Stimulated activated CD4-positive, alpha-beta T cell treated with anti-CD3 and anti-CD28 coated beads, Interleukin-2, amount 100 ng/mL, for 4 hours (primary cell): ENCODE data around the gene MRPL42.

Source experiments
- DNase-seq: peaks from one replicate; pipeline ENCODE4 v3.0.0-alpha.2; 2020; ENCODE audit warnings: low read depth

The MRPL42 gene

GRCh38 chr12:93500201-93500600 is 32.9 kb downstream of the MRPL42 start:
- no peak for DNase-seq

GRCh38 chr12:93500667-93501066 is 33.4 kb downstream of the MRPL42 start:
- no peak for DNase-seq

DNA sequence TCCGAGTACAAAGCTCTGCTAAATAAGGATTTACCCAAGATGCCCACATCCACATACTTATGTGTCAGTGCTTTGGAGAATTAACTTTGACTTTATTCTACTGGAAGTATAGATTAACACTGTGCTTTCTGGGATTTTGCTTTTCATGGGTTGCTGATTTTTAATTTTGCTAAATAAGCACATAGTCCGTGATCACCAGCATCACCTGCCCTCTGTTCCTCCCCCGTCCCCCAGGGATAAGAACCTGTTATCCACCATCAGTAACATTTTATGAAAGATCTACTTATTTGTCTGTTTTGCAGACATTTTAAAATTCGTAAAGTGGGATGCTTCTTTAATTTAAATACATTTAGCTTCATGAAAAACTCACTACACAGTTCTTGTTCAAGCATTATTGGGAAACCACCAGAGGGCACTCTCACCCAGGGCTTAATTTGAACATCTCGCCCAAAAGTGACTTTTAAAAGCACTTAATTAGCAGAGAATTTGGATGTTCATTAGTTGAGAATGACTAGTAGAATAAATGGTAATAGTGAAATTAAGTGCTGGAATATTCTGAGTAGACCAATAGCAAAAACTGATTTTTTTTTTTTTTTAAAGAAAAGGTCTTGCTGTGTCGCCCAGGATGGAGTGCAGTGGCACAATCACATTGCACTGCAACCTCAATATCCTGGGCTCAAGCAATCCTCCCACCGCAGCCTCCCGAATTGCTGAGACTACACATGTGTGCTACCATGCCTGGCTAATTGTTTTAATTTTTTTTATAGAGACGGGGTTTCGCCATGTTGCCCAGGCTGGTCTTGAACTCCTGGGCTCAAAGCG is 35.7 kb downstream of the MRPL42 start:
- DNase-seq = peak; percentile 52

DNA sequence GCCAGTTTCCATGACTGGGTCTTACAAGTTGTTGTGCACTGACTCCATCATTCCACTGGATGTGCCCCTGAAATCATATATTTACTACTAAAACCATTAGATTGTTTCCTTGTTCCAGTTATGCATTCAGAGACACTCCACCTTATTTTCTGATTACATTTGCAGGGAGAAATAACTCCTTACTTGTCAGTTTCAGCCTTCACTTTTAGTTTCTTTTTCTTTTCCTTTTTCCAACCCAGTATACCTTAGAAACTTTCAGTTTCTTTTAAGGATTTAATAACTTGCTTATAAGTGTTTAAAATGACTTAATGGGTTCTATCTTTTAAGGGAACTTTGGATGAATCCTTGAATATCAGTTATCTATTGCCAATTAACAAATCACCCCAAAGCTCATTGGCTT is 39.9 kb downstream of the MRPL42 start:
- no peak for DNase-seq

DNA sequence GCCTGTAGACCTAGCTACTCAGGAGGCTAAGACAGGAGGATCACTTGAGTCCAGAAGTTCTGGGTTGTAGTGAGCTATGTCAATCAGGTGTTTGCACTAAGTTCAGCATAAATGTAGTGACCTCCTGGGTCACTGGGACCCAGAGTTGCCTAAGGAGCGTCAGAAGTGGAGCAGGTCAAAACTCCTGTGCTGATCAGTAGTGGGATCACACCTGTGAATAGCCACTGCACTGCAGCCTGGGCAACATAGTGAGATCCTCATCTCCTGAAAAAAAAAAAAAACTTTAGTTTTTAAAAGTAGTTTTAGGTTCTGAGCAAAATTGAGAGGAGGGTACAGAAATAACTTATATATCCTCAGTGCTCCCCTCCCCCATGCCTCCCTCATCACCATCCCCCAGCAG is 42.2 kb downstream of the MRPL42 start:
- DNase-seq = no peak

DNA sequence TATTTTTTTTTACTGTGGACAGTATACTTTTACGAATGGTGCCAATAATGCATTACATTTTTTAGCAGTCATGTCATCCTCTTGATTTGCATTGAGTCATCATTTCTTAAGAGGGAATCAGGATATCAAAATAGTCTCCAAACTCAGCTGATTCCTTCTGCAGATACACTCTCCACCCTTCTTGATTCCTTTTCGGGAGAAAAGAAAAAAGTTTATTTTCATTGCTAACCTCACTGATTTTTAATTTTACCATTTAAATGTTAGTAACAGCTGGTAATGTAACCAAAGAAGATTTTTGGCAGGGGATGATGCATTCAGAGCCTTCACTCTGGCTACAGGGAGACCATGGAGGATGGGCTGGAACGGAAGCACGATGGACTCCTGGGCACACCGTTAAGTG is 47.5 kb downstream of the MRPL42 start:
- no peak for DNase-seq

- DNase-seq = no peak
Measured at GRCh38 chr12:93518725-93519124, 51.4 kb downstream of the MRPL42 start.

DNA sequence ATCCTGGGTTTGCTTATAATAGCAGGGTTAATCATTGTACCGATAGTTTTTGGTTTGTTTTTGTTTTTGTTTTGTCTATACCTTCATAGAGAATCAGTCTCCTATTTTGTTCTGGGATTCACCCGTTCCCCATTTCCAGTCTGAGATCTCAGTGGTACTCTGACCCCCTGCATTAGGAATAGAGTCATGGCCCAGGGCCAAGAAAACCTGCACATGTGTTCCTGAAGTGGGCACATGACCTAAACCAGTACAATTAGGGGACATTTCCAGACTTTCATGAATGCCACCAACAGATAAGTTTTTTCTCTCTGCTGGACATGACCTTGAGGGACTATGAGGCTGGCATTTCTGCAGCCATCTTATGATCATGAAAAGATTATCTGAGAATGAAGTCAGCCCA is 52.5 kb downstream of the MRPL42 start:
- DNase-seq = no peak

DNA sequence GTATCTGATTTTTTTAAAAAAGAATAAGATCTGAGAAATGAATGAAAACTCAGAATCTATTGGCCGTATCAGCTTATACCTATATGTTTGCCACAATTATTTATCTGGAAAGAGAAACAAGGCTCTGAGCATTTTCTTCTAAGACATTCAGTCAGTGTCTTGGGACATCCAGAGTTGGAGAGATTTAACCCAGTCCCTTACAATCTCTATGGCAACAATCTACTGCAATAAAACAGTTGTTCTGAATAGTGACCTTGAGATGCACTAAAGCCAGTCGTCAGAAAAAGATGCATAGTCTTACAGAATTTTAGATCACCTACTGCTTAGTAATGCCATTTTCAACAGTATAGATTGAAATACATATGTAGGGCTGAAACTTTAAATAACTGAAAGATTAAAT is 53.1 kb downstream of the MRPL42 start:
- no peak for DNase-seq

DNA sequence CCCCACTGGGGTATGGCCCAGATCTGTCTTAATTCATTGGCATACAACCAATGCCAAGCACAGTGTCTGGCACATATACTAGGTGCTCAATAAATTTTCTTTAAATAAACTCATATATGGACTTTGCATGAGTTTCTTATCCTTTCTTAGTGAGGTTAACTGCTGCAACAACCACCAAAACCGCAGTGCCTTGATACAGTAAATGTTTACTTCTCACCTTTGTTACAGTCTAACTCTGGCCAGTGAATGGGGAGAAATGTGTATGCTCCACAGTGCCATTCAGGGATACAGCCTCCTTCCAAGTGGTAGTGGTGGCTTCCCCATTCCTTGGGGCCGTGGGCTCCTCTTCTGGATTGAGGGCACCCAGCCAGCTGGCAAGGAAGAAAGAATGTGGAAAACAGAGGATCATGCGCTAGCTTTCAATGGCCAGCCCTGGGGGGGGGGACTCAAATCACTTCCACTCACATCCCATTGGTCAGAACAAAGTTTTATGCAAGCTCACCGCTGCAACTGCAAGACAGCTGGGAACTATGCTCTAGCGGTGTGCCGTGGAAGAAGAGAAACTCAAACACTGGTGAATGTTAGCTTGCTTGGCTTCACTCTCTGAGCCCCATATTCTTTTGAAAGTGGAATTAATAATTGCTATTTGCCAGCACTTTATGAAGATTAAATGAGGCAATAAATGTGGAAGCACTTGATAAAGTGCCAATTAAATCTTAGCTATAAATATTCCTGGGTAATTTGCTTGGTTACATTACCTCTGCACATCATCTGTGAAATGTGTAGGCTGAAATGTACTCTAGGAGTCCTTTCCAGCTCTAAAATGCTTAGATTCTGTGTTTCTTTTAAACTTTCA is 54.1 kb downstream of the MRPL42 start:
- no peak for DNase-seq

GRCh38 chr12:93524386-93525133 is 57.2 kb downstream of the MRPL42 start:
- no peak for DNase-seq

GRCh38 chr12:93526786-93527428 is 59.6 kb downstream of the MRPL42 start:
- no peak for DNase-seq

DNA sequence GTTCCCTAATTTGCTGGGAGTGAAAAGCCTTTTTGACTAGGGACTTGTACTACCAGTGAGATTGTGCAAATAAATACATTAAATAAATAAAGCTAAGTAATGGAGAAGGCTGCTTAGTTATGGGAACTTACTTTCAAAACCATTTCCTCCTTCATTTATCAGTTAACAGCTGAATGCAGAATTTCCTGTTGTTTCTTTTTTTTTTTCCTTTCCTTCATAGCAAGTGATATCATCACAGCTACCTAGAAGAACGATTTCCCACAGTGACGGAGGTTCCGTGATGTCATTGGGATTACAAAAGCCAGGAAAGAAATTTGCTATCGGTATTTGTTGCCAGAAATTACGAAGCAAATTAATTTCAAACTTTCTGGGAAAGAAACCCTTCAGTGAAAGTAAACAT is 63.0 kb downstream of the MRPL42 start:
- DNase-seq = no peak

GRCh38 chr12:93533310-93533709 is 66.0 kb downstream of the MRPL42 start:
- DNase-seq = no peak

DNA sequence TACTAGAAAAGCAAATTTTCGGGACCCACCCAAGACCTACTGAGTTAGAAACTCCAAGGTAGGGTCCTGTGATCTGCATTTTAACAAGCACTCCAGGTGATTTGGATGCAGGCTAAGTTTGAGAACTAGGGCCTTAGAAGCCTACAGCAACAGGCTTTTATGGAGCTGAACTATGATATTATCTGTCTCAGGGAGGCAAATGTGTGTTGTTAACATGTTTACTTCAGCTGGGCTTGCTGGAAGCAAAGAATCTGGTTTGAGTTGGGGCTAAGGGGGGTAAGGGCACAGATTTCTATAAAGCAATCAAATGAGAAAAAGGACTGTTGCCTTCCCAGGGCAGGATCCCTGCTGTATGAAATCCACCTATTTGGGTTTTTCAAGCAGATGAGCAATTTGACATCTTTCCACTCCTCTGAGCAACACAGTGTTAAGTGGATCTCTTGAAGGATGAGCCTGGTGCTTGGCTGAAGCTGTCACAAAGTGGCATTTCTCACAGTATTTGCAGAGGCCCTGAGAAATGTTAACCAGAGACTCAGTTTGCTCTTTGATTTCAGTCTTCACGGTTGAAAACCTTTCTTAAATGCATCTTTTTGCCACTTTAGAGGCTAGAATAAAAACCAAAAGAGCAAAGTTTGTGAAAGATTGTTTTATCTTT is 68.9 kb downstream of the MRPL42 start:
- no peak for DNase-seq

DNA sequence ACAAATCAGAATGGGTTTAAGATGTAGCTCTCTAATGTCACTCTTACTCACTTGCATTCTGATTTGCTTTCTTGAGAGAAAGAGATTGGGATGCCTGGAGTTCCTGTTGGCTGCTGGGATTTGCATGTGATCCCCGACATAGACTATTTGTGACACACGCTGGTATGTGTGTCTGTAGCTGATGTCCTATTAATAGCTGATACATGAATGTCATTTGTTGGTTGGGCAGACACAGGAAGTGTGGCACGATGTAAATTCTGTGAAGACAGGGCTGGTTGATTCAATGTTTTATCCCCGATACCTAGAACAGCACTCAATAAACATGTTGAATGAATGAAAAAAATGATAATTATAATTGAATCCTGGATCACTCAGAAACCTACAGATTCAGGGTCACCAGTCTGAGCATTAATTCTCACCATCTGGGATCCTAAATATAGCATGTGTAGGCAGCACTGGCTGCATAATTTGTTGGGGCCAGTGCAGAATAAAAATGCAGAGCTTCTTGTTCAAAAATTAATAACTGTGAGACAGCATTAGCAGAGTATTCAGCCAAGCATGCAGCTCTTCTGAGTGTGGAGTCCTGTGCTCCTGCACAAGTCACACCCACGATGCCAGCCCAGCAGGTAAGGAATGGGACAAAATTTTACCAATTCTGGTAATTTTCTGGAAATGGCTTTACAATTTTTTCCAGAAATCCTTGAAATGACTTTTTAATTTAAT is 69.6 kb downstream of the MRPL42 start:
- DNase-seq = no peak

- no peak for DNase-seq
Measured at GRCh38 chr12:93537769-93538168, 70.5 kb downstream of the MRPL42 start.

- no peak for DNase-seq
Measured at GRCh38 chr12:93539821-93540220, 72.5 kb downstream of the MRPL42 start.

GRCh38 chr12:93540466-93540865 is 73.2 kb downstream of the MRPL42 start:
- no peak for DNase-seq

DNA sequence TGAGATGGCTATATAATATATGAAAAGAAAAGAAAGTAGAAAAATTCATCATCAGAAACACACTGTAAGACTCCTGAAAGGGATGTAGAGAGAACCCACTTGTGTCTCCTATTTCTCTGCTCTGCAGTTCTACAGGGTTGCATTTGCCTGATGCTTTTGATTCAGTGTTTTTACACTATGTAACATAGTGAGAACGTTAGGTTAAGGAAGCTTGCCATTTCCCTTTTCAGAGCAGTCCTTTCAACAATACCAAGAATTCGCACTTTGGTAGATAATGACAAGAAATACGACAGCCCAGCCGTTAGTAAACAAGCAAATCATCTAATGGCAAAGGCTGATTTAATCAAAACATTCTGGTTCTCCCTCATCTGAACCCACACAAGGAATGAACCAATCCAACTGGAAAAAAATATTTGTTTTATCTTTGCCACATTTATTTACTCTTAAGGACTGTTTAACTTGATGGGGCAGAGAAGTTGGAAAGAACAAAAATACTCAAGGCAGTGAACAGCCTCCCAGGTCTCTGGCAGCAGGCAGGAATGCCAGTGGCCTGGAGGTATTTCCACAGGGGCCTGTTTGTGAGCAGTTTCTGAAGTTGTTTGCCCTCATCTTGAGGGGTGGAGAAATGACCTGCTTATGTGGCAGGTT is 74.4 kb downstream of the MRPL42 start:
- DNase-seq = no peak
